ENCODE measurements around the gene CHSY1. TPM values are rescaled to one million over a fixed set of nuclear protein-coding genes. Genes with fewer than 3 reads are reported as not detected.

The CHSY1 gene
- polyA plus RNA-seq, 4 donors: 44.3 to 55.6 (median 50.9) TPM

DNA sequence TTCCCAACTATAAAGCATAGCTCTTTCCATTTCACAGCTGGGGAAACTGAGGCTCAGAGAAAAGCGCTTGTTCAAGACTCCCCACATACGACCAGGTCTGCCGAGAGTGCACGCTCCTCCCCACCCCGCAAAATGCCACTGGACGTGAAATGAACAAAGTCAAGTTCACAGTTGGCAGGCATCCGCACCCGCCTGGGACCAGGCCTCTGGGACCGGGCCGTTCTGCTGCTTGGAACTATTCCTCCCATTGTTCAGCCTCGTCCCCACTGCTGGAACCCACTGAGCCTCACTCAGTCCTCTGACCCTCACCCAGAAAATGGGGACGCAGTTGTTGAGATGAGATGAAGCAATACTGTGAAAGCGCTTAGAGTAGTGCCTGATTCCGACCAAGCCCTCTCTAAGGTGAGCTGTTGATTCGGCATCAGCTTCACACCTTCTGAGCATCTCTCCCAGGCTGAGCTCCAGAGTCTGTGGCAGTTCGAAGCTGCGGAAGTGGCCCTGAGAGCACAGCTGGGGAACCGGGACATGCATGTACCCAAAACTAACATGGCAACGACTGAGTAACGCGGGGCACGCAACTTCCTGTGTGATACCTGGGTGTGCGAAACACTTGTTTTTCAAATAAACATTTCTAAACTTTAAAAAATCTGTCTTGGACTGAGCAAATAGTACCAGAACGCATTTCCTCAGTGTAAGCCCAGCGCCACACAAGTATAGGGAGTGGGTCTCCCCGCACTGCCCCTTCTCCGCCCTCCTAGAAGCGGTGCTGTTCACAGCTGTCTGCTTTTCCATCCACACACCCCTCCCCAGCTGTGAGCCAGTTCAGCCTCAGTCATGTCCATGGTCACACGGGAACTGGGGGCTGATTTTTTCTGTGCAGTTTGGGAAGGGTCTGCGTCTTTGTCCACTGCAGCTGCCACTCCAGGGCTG is 93.4 kb downstream of the CHSY1 start:
- no peak for DNase-seq (ENCODE audit: low read depth in 4 of 4, low spot score in 3 of 4)

DNA sequence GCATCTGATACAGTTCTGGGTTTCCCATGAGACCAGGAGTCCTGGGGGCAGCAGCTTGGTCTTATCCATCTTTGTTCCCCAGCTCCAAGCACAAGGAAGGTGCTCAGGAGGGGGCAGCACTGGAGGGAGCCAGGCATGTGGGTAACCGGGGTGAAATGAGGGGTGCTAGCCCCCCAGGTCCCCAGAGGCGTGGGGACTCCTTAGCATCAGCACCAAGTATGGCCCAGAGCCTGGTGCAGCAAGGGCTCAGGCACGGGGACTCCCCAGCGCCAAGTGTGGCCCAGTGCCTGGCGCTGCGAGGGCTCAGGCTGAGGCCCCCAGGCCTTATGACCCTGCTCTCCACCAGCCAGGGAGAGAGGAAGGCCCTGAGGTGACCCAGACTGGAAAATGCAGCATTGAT is 94.1 kb downstream of the CHSY1 start:
- no peak for DNase-seq (ENCODE audit: low read depth in 4 of 4, low spot score in 3 of 4)

DNA sequence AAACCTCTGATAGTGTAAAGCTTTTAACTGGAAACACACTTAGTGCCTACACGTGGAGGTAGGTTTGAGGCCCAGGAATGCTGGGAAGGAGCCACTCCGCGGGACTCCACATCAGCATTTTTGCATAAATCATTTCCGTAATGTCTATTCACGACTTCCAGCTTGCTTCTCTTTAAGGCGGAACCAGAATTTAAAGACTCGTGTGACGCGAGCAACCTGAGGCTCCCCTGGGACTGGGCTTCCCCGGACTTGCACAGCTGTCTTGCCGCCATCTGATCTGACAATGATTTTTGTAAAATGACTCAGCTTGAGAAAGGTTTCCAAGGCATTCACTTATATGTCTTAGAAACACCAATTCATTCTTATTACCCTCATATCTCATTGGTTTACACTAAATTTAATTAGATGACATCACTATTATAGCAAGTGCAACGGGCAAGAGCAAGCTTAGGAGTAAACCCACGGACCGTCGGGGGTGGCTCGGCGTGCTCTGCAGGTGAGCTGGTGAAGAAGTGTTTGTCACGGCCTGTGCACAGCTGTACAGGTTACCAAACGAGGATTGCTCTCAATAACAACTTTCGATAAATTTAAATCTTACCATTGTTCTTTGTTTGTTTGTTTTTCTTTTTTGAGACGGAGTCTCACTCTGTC is 95.2 kb downstream of the CHSY1 start:
- DNase-seq (ENCODE audit: low read depth in 4 of 4, low spot score in 3 of 4): no peak

DNA sequence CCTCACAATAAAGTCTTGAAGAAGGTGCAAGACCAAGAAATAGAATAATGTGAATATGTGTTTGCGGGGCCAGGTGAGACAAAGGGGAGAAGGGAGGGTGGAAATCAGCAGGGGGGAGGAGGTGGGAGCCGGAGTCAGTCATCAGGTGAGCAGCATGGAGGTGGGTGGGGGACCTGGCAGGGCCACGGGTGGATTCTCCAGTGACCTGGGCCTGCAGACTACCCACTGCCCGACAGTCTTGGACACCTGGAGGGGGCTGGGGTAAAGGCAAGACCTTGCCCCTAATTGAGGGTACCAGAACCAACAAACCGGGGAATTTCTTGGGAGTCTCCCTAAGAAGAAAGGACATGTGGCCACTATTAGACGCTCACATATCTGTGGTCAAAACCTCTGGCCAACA is 95.8 kb downstream of the CHSY1 start:
- DNase-seq (ENCODE audit: low read depth in 4 of 4, low spot score in 3 of 4): no peak

DNA sequence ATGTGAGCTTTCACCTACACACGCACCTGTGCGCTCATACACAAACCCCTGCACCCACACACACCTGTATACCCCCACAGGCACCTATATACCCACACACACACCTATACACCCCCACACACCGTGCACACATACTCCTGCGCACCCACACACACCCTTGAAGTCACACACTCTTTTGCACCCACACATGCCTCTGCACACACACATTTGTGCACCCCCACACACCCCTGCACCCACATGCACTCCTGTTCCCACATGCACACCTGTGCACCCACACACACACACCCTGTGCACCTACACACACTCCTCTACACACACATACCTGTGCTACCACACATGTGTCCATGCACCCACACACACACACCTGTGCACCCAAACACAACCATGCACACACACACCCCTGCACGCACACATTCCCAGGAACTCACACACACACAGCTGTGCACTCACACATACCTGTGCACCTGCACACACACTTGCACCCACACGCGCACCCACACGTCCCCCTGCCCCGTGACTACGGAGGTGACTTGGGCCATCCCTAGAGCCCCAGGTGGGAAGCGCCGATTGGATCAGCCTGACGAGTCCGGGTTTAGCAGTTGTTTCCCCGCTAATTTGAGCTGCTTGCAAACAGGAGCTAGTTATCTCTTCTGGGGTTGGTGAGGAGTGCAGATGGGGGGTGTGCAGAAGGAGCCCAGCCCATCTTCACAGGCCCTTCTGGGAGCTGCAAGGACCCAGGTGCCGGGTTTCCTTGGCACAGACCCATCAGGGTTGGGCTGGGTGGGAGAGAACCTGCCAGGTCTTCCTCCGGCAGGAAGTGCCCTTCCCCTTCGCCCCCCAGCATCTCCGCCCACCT is 97.8 kb downstream of the CHSY1 start:
- DNase-seq (ENCODE audit: low read depth in 4 of 4, low spot score in 3 of 4): no peak

DNA sequence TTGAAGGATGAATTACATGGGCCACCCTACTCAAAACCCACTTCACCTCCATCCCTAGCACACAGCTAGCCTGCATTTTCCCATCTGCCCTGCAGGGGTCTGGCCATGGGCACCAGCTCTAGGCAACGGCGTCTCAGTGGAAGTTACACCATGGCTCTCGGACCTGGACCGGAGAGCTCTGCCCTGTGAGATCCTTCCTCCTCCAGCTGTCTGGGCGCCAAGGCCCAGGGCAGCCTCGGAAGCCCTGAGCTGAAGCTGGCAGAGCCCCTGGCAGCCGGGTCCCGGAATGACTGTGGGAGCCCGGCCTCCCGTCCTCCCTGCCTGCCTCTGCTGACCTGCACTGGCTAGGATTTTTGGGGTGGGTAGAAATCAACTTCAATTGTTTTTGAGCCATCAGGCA is 98.9 kb downstream of the CHSY1 start:
- DNase-seq (ENCODE audit: low read depth in 4 of 4, low spot score in 3 of 4): no peak

DNA sequence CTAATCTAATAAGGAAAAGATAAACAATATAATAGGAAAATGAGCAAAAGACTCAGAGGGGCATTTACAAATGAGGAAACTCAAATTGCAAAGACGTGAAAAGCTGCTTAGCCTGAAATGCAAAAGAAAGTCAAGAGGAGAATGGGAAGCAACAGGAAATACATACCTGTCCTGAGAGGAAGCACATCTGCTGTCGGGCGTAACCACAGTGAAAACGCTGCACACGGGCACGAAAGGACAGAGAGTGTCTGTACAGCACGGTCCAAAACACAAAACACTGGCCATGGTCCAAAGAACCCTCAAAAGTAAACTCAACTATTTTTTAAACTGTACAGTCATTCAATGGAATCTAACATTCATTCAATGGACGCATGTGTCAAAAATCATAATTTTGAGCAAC is 100.6 kb downstream of the CHSY1 start:
- no peak for DNase-seq (ENCODE audit: low read depth in 4 of 4, low spot score in 3 of 4)

DNA sequence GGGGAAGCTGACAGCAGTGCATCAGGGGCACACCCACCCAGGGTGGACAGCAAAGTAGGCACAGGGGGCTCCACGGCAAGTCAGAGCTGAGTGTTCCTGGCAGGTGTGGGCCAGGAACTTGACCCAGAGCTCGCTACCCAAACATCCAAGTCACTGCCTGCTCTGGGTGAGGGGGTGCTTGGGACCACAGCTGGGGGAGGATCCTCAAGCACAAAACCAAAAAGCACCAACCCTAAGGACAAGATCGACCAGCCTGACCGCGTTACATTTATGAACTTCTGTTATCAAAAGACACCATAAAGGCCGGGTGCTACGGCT is 101.2 kb downstream of the CHSY1 start:
- no peak for DNase-seq (ENCODE audit: low read depth in 4 of 4, low spot score in 3 of 4)

DNA sequence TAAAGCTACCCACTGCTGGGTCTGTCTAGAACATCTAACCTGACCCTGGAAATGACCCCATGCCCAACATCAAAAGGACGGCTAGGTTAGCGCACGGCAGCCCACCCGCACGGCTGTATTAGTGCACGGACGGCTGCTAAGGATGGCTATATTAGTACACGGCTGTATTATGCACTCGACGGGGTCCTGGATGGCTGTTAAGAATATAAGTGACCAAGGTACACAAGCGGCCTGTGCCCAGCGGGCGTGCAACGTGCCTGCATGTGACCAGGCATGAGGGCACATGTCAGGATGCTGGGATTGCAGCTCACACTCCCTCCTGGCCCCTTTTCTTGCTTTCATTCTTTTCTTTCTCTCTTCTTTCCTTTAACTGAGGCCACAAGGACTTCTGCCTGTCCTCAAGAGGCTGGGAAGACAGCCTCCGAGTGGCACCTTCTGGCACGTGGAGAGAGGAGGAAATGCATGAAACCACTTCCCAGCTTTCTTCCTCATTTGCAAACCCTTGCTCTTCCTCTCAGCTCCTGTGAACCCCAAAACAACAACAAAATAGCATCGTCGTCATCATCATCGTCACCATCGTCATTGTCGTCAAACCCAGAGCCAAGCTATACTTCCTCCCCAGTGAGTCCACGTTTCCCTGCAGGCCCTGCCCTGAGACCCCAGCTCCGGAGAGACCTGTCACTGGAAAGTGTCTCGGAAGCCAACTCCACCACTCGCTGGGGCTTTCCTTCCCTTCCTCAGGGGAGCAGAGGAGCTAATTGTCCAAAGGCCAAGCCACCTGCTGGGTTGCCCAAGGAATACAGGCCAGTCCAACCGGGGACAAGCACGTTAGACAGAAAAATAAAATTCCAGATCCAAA is 101.8 kb downstream of the CHSY1 start:
- DNase-seq (ENCODE audit: low read depth in 4 of 4, low spot score in 3 of 4): no peak

DNA sequence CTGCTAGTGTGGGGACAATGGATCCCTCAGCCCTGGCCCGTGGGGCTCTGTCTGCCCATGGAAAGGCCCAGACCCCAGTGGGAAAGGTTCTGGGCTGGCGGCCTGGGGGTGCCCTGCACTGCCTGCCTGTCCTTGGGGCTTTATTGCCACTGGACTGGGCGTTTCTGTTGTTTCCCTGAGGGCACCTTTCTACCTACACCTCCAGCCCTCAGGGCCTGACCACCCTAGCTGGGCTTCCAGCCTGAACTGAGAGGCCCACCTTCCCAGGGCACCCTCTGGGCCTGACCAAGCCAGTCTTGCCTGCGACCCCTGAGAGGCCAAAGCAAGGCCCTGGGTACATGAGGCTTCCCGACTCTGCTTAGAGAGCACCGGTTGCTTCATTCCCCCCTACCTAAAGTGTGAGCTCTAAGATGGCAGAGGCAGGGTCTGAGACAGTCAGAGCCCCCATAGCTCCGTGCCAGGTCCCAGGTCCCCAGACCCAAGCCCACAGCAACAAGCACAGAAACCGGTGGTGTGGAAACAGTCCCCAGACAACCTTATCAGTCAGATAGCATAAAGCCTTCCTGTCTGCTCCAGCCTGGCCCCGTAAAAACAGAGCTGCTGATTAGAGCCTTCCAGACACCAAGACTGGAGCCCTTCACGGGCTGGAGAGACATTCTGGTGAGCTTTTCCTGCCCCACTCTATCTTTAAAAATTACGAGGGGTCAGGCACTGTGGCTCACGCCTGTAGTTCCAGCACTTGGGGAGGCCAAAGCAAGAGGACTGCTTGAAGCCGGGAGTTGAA is 102.8 kb downstream of the CHSY1 start:
- no peak for DNase-seq (ENCODE audit: low read depth in 4 of 4, low spot score in 3 of 4)

DNA sequence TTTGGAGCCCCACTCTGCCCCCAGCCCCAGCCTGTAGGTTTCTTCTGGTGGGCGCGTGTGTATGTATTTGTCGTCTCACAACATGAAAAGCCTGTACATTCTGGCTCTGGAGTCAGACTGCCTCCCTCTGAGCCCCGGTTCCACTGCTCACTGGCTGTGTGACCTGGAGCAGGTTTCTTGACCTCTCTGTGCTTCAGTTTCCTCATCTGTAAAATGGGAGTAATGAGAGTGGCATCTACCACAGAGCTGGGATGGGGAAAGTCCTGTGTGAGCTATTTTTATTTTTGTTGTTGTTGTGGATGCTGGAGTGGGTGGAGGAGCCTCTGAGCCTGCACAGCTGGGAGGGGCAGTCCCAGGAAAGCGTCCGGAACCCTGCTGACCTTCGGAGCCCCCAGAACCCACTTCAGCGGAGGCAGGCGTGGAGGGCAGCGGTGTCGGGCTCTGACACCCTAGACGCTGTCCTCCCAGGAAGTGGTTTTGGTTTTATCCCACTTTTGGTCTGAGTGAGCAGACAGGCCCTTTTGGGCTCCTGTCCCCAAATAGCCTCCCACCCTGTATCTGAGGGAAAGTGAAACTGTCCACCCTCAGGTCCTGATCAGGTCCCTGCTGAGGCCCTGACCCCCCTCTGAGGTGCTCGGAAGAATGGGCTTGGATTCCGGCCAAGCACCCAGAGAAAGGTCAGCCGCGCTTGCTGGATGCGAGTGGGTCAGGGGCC is 103.5 kb downstream of the CHSY1 start:
- DNase-seq (ENCODE audit: low read depth in 4 of 4, low spot score in 3 of 4): no peak

DNA sequence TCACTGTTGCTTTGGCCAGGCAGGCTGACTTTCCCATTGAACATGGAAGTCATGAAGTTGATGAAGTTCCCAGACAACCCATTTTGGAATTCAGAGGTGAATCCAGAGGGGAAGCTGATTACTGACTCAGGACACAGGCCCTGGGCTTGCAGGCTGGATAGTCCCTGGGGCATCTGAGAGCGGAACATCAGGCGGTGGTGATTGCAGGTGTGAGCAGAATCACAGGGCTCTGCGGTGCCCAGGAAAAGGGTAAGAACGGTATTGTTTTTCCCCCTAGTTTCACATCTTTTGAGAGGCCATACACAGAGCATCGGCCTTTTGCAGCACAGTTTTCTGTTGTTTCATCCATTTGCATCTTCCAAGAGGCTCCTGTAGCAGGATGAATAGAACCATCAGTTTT is 104.7 kb downstream of the CHSY1 start:
- no peak for DNase-seq (ENCODE audit: low read depth in 4 of 4, low spot score in 3 of 4)

DNA sequence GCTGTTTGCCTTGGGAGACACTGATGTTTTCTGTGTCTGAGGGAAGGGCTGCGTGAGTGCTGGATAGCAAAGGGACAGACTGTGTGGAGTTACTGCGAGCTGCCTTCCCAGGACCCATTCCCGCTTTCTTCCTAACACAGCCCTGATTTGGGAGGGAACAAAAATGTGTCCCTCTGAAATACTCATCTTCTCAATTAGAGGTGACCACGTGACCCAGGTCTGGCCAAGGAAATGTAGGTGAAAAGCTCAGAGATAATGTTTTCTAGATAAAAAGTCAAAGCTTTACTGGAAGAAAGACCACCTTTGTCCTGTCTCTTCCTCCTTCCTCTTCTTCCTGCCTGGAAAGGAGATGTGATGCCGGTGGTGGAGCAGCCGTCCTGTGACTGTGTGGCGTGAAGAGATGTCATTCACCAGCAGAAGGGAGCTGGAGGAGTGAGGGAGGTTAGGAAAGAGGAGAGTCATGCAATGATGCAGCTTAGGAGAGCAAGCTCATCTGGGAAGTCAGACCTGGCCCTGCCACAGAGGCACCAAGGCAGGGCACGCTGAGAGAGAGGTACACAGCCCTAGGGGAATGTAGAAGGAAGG is 105.6 kb downstream of the CHSY1 start:
- no peak for DNase-seq (ENCODE audit: low read depth in 4 of 4, low spot score in 3 of 4)

DNA sequence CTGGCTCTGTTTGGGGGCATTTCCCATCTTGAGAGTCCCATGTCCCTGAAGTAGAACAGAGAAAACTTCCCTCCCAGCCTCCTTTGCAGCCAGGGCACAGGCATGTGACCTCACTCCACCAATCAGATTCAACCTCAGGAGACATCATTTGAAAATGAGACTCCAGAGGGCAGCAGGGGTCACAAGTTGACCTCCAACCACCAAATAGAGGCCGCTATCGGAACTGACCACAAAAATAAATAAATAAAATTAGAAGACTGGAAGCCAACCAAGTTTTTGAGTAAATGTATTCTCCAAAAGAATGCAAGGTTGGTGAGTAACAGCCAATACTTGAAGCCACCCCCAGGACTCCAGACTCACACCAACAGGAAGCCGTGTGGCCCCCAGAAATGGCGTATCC is 106.5 kb downstream of the CHSY1 start:
- DNase-seq (ENCODE audit: low read depth in 4 of 4, low spot score in 3 of 4): no peak

DNA sequence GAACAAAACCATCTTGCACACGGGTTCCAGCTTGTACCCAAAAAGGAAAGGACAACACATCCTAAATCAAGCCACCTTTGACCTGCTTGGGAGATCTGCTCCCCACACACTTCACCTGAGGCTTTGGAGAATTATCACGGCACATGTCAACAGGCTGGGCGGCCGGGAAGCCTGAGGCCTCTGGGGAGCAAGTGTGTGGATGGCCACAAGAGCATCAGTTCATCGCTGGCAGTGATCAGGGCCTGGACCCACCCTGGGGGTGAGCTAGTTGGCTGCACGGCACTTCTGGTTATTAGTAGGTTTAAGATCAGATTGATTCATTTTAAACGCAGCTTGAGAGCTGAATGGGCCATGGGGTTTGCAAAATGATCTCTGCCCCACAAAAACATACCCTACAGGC is 108.5 kb downstream of the CHSY1 start:
- DNase-seq (ENCODE audit: low read depth in 4 of 4, low spot score in 3 of 4): no peak

DNA sequence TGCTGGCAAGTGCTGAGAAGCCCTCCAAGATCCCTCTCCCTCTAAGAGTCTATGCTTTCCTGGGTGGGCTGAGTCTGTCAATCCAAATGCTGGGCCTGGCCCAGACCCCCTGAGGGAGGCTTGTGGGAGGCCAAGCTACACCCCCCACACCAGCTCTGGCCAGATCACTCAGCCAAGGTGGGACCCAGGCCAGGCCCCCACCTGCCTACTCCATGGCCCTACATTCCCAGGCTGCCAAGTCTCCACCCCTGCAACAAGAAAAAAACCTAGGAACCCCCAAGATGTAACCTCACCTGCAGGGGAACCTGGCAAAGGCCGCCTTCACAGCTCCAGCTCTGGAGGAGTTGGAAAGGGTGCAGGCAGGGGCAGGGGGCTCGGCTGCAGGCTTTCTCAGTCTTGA is 109.1 kb downstream of the CHSY1 start:
- no peak for DNase-seq (ENCODE audit: low read depth in 4 of 4, low spot score in 3 of 4)

DNA sequence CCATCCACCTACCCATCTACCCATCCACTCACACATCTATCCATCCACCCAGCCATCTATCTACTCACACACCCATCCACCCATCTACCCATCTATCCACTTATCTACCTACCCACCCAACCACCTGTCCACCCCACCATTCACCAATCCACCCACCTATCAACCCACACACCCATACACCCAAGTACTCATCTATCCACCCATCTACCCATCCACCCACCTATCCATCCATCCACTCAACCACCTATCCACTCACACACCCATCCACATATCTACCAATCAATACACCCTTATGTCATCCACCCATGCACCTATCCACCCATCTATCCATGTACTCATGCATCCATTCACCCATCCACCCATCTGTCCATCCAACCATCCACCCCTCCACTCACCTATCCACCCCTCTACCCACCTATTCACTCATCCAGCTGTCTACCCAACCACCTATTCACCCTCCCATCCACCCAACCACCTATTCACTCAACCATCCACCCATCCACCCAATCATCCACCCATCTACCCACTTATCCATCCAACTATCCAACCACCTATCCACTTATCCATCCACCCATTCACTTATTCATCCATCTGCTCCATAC is 109.8 kb downstream of the CHSY1 start:
- DNase-seq (ENCODE audit: low read depth in 4 of 4, low spot score in 3 of 4): no peak

DNA sequence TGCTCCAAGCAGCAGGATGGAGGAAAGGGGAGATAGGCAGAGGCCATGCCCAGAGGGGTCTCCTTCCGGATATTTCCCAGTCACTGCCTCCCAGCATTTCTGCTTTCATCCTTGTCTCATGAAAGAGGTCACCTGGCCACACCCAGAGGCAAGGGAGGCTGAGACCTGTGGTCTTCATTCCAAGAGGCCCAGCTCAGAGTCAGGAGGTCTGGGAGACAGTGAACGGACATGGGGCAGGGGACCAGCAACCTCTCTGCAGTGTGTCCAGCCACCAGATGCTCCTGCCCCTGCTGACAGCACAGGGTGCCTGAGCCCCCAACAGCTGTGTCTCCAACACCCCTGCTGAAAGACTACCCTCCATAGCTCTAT is 111.2 kb downstream of the CHSY1 start:
- no peak for DNase-seq (ENCODE audit: low read depth in 4 of 4, low spot score in 3 of 4)
